Astrocyte of the spinal cord (primary cell): Measurements from ENCODE around the gene DENND2D.

Experiments
- DNase-seq: peaks from one replicate; pipeline ENCODE4 v3.0.0; 2011; ENCODE audit warnings: low read depth, low spot score
- H3K4me3 ChIP-seq: 2 replicates; pipeline ENCODE4 v1.5.1; 2011; ENCODE audit warnings: low read depth, mild to moderate bottlenecking, low read length, moderate library complexity
- CTCF ChIP-seq: IDR thresholded peaks from 2 replicates; pipeline ENCODE4 v1.5.1; 2012; ENCODE audit warnings: low read depth, mild to moderate bottlenecking, low read length, inconsistent platforms
- in situ Hi-C: cut with HindIII; loops from 2 replicates; pipeline ENCODE4 v1.10.0; 2017; ENCODE audit warnings: low sequenced_read_pairs

The DENND2D gene

GRCh38 chr1:111199881-111200801 is at the start of gene DENND2D:
Gene DENND2D (minus strand): TSS chr1:111200646. CDS start chr1:111200459, 187 bp downstream.
- H3K4me3 ChIP-seq = no peak within 1 kb of the TSS
- no peak for DNase-seq
- TF ChIP-seq CTCF = no peak
- in situ Hi-C loops = no loop called here

GRCh38 chr1:111249960-111250359 is 49.5 kb upstream of the DENND2D start:
- TF ChIP-seq CTCF = no peak
- DNase-seq = no peak
- in situ Hi-C loops = no loop called here
- H3K4me3 ChIP-seq = no peak overlapping the region

- in situ Hi-C loops = no loop called here
- H3K4me3 ChIP-seq = no peak overlapping the region
- no peak for DNase-seq
- TF ChIP-seq CTCF = no peak
These were observed 46.8 kb upstream of the DENND2D start for GRCh38 chr1:111247125-111247838.

GRCh38 chr1:111242805-111243523 is 42.5 kb upstream of the DENND2D start:
- in situ Hi-C loops = no loop called here
- no peak overlapping the region for H3K4me3 ChIP-seq
- DNase-seq = no peak
- TF ChIP-seq CTCF = no peak

GRCh38 chr1:111241797-111242196 is 41.4 kb upstream of the DENND2D start:
- TF ChIP-seq CTCF = no peak
- DNase-seq = no peak
- no peak overlapping the region for H3K4me3 ChIP-seq
- in situ Hi-C loops = no loop called here

GRCh38 chr1:111238056-111238795 is 37.8 kb upstream of the DENND2D start:
- in situ Hi-C loops = no loop called here
- TF ChIP-seq CTCF = no peak
- no peak overlapping the region for H3K4me3 ChIP-seq
- DNase-seq = no peak
